Liver (tissue), 3 donors: ENCODE measurements around the gene TESK2.

Experiments
- ATF3 ChIP-seq: IDR thresholded peaks from 2 replicates; pipeline ENCODE4 v1.6.1; 2016; ENCODE audit warnings: antibody characterized with exemption
- CTCF ChIP-seq: fragments of 150-350 bp; IDR thresholded peaks from 2 replicates; pipeline ENCODE4 v1.5.1; 2017; ENCODE audit warnings: improper control_type of control experiment, low read depth, low read length; ENCODE audit not compliant: missing input control
- FOXA1 ChIP-seq: IDR thresholded peaks from 2 replicates; pipeline ENCODE4 v1.6.1; 2016; ENCODE audit warnings: antibody characterized with exemption
- RAD21 ChIP-seq, 2 donors: IDR thresholded peaks; 2 replicates each; pipeline ENCODE4 v1.6.1; 2016; ENCODE audit warnings: antibody characterized with exemption in 2 of 2, mild to moderate bottlenecking in 2 of 2
- REST ChIP-seq: IDR thresholded peaks from 2 replicates; pipeline ENCODE4 v1.6.1; 2016; ENCODE audit warnings: antibody characterized with exemption, mild to moderate bottlenecking
- ZBTB33 ChIP-seq: IDR thresholded peaks from 2 replicates; pipeline ENCODE4 v1.6.1; 2016; ENCODE audit warnings: antibody characterized with exemption
- TF ChIP-seq, protein P1 (sequence below): IDR thresholded peaks from 2 replicates; pipeline ENCODE4 v1.6.1; 2016; ENCODE audit warnings: antibody characterized with exemption
- donor health status: healthy.
- donor health status: healthy.

DNA sequence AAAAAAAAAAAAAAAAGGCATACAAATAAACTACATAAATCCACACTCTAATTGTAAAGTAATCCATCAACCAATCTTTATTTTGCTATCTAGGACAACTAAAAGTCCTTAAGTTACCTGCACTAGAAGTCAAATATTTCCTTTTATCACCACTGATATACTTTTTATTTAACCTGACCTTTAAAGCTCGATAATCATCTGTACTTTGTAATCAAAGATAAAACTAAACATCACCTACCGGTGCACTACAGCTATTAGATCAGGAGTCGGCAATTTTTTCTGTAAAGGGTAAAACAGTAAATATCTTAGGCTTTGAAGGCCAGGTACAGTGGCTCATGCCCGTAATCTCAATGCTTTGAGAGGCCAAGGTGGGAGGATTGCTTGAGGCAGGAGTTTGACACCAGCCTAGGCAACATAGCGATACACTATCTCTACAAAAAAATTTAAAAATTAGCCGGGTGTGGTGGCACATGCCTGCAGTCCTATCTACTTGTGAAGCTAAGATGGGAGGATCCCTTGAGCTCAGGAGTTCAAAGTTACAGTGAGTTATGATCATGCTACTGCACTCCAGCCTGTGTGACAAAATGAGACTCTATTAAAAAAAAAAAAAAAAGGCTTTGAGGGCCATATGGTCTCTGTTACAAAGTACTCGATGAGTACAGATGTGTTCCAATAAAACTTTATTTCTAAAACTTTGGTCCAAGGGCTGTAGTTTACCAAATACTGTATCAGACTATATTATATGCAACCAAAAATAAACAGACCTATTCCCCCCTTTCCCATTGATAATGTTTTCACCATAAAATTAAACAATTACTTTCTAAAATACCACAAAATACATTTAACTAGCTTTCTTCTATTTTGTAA, 47.1 kb downstream of the TESK2 start:
- no peak for TF ChIP-seq CTCF
- no peak for TF ChIP-seq FOXA1
- no peak for TF ChIP-seq ZBTB33
- TF ChIP-seq REST, result no peak
- TF ChIP-seq, protein P1, sequence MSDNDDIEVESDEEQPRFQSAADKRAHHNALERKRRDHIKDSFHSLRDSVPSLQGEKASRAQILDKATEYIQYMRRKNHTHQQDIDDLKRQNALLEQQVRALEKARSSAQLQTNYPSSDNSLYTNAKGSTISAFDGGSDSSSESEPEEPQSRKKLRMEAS, result no peak
- TF ChIP-seq ATF3, result no peak
- no peak for TF ChIP-seq RAD21 (IDR thresholded peaks at IDR 0.05)
